Neural cell (in vitro differentiated cells): ENCODE measurements around the gene VPS13D.

Experiments used
- EP300 ChIP-seq: fragments of 450-650 bp; conservative IDR thresholded peaks from 2 replicates; pipeline ENCODE4 v1.6.1; 2014; ENCODE audit warnings: antibody characterized with exemption, mild to moderate bottlenecking, moderate library complexity; ENCODE audit not compliant: poor library complexity, severe bottlenecking
- TF ChIP-seq, protein P1 (sequence below): fragments of 450-650 bp; IDR thresholded peaks from 2 replicates; pipeline ENCODE4 v1.5.1; 2014; ENCODE audit warnings: antibody characterized with exemption, mild to moderate bottlenecking, moderate library complexity; ENCODE audit not compliant: poor library complexity, severe bottlenecking
- TF ChIP-seq, protein P2 (sequence below): IDR thresholded peaks from 2 replicates; pipeline ENCODE4 v1.6.1; 2012; ENCODE audit warnings: borderline replicate concordance

DNA sequence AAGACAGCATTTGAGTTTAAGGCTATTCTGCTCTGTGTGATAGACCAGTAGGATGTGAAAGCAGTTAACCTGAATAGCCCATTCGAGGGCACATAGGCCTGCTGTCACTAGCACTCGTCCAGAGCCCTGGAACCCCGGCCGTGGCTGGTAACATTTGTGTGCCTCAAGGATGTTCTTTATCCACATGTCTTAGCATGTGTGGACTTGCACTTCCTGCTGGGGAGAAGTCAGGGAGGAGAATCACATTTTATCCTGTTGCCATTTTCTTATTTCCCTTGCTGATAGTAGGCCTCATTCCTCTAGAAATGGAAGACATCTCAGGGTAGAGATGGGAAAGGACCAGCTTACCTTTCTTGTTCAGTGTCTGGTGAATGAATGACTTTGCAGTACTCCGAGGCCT is 54.7 kb downstream of the VPS13D start:
- TF ChIP-seq, protein P1, sequence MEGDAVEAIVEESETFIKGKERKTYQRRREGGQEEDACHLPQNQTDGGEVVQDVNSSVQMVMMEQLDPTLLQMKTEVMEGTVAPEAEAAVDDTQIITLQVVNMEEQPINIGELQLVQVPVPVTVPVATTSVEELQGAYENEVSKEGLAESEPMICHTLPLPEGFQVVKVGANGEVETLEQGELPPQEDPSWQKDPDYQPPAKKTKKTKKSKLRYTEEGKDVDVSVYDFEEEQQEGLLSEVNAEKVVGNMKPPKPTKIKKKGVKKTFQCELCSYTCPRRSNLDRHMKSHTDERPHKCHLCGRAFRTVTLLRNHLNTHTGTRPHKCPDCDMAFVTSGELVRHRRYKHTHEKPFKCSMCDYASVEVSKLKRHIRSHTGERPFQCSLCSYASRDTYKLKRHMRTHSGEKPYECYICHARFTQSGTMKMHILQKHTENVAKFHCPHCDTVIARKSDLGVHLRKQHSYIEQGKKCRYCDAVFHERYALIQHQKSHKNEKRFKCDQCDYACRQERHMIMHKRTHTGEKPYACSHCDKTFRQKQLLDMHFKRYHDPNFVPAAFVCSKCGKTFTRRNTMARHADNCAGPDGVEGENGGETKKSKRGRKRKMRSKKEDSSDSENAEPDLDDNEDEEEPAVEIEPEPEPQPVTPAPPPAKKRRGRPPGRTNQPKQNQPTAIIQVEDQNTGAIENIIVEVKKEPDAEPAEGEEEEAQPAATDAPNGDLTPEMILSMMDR, result no peak
- TF ChIP-seq EP300, result no peak
- TF ChIP-seq, protein P2, sequence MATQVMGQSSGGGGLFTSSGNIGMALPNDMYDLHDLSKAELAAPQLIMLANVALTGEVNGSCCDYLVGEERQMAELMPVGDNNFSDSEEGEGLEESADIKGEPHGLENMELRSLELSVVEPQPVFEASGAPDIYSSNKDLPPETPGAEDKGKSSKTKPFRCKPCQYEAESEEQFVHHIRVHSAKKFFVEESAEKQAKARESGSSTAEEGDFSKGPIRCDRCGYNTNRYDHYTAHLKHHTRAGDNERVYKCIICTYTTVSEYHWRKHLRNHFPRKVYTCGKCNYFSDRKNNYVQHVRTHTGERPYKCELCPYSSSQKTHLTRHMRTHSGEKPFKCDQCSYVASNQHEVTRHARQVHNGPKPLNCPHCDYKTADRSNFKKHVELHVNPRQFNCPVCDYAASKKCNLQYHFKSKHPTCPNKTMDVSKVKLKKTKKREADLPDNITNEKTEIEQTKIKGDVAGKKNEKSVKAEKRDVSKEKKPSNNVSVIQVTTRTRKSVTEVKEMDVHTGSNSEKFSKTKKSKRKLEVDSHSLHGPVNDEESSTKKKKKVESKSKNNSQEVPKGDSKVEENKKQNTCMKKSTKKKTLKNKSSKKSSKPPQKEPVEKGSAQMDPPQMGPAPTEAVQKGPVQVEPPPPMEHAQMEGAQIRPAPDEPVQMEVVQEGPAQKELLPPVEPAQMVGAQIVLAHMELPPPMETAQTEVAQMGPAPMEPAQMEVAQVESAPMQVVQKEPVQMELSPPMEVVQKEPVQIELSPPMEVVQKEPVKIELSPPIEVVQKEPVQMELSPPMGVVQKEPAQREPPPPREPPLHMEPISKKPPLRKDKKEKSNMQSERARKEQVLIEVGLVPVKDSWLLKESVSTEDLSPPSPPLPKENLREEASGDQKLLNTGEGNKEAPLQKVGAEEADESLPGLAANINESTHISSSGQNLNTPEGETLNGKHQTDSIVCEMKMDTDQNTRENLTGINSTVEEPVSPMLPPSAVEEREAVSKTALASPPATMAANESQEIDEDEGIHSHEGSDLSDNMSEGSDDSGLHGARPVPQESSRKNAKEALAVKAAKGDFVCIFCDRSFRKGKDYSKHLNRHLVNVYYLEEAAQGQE, result no peak
